ENCODE results near the gene ERP29.
A peak's percentile ranks its signal among the peaks of the same experiment; 100 is the strongest.
"Not testable (repeated sequence)": the region's sequence is repeated elsewhere in the genome, so short reads cannot be mapped to it uniquely, and the experiment has no call there.

The ERP29 gene

DNA sequence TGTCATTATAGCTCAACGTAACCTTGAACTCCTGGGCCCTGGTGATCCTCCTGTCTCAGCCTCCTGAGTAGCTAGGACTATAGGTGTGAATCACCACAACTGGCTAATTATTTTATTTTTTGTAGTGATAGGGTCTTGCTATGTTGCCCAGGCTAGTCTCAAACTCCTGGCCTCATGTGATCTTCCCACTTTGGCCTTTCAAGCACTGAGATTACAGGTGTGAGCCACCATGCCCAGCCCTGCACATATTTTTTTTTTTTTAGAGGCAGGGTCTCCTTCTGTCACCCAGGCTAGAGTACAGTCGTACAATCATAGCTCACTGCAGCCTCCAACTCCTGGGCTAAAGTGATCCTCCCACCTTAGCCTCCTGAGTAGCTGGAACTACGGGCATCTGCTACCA is 9.2 kb upstream of the ERP29 start:
- DNase-seq = no peak

GRCh38 chr12:112005419-112006395 is 7.5 kb upstream of the ERP29 start:
- peak; percentile 12 for DNase-seq

GRCh38 chr12:112007945-112008344 is 5.3 kb upstream of the ERP29 start:
- no peak for DNase-seq

- no peak for DNase-seq
Observed at GRCh38 chr12:112008918-112009317, 4.3 kb upstream of the ERP29 start.

GRCh38 chr12:112009596-112009995 is 3.6 kb upstream of the ERP29 start:
- DNase-seq = not testable (repeated sequence)

- no peak for DNase-seq
Observed at GRCh38 chr12:112010415-112011344, 2.5 kb upstream of the ERP29 start.

- DNase-seq = no peak
Observed at GRCh38 chr12:112011685-112012084, 1.5 kb upstream of the ERP29 start.

GRCh38 chr12:112013601-112014402 is 576 bp downstream of the ERP29 start:
- peak; percentile 79 for DNase-seq

DNA sequence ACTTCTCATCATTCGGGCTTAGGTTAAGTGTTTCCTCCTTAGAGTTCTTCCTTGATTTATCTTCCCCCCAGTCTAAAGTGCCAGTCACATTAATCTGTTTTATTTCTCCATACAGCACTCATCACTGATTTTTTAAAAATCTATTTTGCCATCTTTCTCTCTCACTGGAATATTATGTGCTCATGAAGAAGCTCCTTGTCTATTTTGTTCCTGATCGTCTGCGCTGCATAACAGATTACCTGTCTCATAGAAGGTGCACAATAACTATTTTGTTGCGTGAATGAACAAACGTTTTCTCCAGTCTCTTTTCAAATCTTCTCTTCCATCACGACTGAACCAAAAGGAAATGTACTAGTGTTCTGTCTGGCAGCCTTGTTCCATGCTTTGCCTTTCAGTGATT is 2.7 kb downstream of the ERP29 start:
- no peak for DNase-seq

GRCh38 chr12:112017041-112017440 is 3.8 kb downstream of the ERP29 start:
- DNase-seq = no peak

DNA sequence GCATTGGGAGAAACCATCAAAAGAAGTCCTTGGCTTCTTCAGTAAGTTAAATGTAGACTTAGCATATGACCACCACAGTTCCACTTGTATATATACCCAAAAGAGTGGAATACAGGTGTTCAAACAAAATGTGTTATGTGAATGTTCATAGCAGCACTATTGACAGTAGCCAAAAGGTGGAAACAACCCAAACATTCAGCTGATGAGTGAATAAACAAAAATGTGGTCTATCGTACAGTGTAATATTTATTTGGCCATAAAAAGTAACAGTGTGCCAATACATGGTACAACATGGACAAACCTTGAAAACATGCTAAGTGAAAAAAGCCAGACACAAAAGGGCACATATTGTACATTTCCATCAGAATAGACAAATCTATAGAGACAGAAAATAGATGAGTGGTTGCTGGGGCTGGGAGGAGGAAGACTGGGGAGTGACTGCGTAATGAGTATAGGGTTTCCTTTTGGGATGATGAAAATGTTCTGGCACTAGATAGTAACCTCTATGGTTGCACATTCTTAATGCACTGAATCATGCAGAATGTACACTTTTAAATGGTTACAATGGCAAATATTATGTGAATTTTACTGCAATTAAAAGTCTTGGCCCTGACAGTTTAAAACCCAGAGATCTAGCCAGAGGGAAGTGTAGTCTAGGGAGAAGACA is 5.5 kb downstream of the ERP29 start:
- peak; percentile 84 for DNase-seq

DNA sequence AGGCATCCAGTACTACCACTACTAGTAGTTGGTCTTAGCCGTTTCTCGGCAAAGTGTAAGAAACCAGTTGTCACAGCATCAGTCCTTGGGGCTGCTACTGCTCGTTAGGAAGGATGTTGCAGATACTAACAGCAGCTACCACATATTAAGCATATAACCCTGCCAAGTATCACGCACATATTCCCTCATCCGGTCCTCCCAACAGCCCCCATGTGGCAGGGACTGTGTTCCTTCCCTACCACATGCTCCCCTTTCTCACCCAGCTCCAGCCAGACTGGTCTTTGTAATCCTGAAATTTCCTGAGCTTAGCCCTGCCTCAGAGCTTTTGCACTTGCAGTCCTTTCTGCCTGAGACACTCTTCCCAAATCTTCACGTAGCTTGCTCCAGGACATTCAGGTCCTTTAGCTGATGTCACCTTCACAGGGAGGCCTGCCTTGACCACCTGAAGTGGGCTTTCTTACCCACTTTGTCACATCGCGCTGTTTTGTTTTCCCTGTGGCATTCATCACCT is 7.8 kb downstream of the ERP29 start:
- DNase-seq = no peak

GRCh38 chr12:112022241-112023016 is 9.2 kb downstream of the ERP29 start:
- DNase-seq = no peak

DNA sequence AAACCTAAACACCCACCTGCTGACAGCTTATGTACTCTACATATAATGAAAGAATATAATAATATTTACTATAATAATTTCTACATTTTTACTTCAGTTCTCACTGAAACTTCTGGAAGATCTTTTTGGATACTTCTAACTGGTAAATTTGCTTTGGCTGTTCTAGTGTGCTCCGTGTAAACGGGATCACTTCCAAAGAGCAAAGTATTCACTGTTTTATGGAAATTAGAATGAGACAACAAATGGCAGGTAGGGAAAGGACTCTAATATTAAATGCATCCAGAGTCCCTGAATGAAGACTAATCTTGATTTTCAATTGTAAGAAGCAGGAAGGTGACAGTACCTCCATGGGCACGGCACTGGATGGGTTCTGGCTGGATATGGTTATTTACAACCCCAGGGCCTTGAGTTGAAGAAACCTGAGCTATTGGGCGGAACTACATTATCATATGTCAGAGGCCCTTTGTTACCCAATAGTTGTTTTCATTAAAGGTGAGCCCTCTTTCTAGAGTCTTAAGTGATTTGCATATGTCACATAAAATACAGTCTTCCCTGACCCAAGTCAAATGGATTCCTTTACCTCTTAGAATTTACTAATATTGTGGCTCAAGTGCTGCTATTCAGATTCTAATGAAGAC is 10.7 kb downstream of the ERP29 start:
- DNase-seq = no peak

- DNase-seq = no peak
Observed at GRCh38 chr12:112025808-112026375, 12.7 kb downstream of the ERP29 start.

DNA sequence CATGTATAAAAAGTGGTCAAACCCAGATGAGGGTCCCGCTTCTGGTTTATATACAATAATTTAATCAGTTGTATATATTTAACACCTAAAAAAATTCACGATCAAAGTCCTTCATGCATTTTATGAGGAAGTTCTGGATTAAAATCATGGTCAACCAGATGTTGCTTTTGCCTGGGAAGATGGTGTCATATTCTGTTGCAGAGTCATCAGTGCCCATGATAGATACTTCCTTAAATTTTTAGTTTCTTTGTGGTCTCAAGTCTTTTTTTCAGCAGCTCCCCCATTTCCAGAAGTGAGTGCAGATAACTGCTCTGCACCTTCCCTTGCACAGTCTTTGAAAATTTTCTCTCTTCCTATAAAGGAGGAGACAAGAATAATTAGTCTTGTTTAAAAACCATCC is 16.1 kb downstream of the ERP29 start:
- no peak for DNase-seq

DNA sequence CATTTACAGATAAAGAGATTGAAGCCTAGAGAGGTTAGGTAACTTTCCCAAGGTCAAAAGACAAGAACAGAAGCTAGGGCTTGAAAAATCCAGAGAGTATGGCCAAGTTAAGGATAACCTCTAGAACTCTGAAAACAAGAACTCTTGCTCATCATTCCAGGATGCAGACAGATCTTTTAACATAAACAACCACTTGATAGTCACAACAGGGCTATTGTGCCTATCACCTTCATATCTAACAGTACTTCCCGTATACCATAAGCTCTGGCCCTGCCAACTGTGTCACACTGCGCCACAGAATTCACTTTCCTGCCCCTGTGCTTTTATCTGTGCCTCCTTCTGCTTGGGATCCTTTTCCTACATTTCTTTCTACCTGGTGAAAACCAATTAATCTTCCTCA is 18.2 kb downstream of the ERP29 start:
- DNase-seq = no peak

GRCh38 chr12:112032292-112032691 is 19.1 kb downstream of the ERP29 start:
- no peak for DNase-seq

- no peak for DNase-seq
Observed at GRCh38 chr12:112035219-112035785, 22.1 kb downstream of the ERP29 start.

- not testable (repeated sequence) for DNase-seq
Observed at GRCh38 chr12:112036614-112037013, 23.4 kb downstream of the ERP29 start.

Measured in fibroblast of skin of back (primary cell).